Measurements from ENCODE around the gene ANKRD40CL.

- TF ChIP-seq CTCF (IDR thresholded peaks at IDR 0.05) (no peak), POLR2A (IDR thresholded peaks at IDR 0.05) (no peak), EP300 (IDR thresholded peaks at IDR 0.05) (no peak)
Measured at GRCh38 chr17:50764734-50765149, 2.6 kb downstream of the ANKRD40CL start.

Data from tibial nerve (tissue), 4 donors.